Activated CD4-positive, alpha-beta T cell treated with anti-CD3 and anti-CD28 coated beads, Interleukin-2, amount 50 U/mL, for 4 hours (primary cell): ENCODE data around the gene ADAMTS12.

ENCODE experiments used
- DNase-seq, 2 experiments: peaks; one replicate each; pipeline ENCODE4 v3.0.0-alpha.2; 2020

Gene ADAMTS12

GRCh38 chr5:33509036-33509435 is 382.8 kb downstream of the ADAMTS12 start:
- no peak for DNase-seq

GRCh38 chr5:33507426-33507825 is 384.4 kb downstream of the ADAMTS12 start:
- no peak for DNase-seq

- no peak for DNase-seq
Measured at GRCh38 chr5:33504570-33504969, 387.2 kb downstream of the ADAMTS12 start.

- no peak for DNase-seq
Measured at GRCh38 chr5:33501899-33502298, 389.9 kb downstream of the ADAMTS12 start.

GRCh38 chr5:33501260-33501659 is 390.5 kb downstream of the ADAMTS12 start:
- DNase-seq, result no peak

- no peak for DNase-seq
Measured at GRCh38 chr5:33494466-33494865, 397.3 kb downstream of the ADAMTS12 start.

GRCh38 chr5:33491941-33492340 is 399.8 kb downstream of the ADAMTS12 start:
- DNase-seq, result no peak

- no peak for DNase-seq
Measured at GRCh38 chr5:33490071-33490665, 401.6 kb downstream of the ADAMTS12 start.

- no peak for DNase-seq
Measured at GRCh38 chr5:33489481-33490067, 402.2 kb downstream of the ADAMTS12 start.

GRCh38 chr5:33488558-33489355 is 403.0 kb downstream of the ADAMTS12 start:
- no peak for DNase-seq

GRCh38 chr5:33487236-33487635 is 404.6 kb downstream of the ADAMTS12 start:
- DNase-seq, result no peak

GRCh38 chr5:33482335-33482734 is 409.5 kb downstream of the ADAMTS12 start:
- DNase-seq, result no peak

GRCh38 chr5:33480876-33481275 is 410.9 kb downstream of the ADAMTS12 start:
- DNase-seq, result no peak

GRCh38 chr5:33479311-33479710 is 412.5 kb downstream of the ADAMTS12 start:
- DNase-seq, result no peak

GRCh38 chr5:33477816-33478215 is 414.0 kb downstream of the ADAMTS12 start:
- no peak for DNase-seq

GRCh38 chr5:33476992-33477391 is 414.8 kb downstream of the ADAMTS12 start:
- no peak for DNase-seq

GRCh38 chr5:33475706-33476105 is 416.1 kb downstream of the ADAMTS12 start:
- no peak for DNase-seq

- DNase-seq, result no peak
Measured at GRCh38 chr5:33474931-33475499, 416.8 kb downstream of the ADAMTS12 start.

GRCh38 chr5:33474004-33474403 is 417.8 kb downstream of the ADAMTS12 start:
- no peak for DNase-seq
